GM18909 (cell line): ENCODE measurements around the gene RPS6KB2.
A peak's percentile ranks its signal among the peaks of the same experiment; 100 is the strongest.
"Not testable (repeated sequence)": the region's sequence is repeated elsewhere in the genome, so short reads cannot be mapped to it uniquely, and the experiment has no call there.

Source experiments
- ATAC-seq: cut with Tn5 transposase; IDR thresholded peaks from one replicate; pipeline ENCODE4 v1.9.1; 2021; ENCODE audit warnings: mild to moderate bottlenecking; ENCODE audit not compliant: unreplicated experiment, poor library complexity

The RPS6KB2 gene

DNA sequence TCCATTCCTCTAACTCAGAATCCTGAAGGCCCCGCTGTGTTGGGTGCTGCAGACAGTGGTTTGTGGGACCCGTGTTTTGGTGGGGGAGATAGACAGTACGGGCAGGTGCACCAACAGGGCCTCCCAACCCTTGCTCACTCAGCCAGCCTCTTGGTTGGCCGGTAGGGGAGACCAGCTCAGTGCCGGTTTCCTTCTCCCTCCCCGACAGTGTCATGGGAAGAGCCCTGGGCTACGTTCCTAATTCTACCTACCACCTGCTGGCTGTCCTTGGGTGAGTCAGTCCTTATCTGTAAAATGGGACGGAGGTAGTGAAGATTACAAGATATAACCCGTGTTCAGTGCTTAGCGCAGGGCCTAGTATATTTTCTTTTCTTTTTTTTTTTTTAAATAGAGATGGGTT, 34.9 kb downstream of the RPS6KB2 start:
- no peak for ATAC-seq

DNA sequence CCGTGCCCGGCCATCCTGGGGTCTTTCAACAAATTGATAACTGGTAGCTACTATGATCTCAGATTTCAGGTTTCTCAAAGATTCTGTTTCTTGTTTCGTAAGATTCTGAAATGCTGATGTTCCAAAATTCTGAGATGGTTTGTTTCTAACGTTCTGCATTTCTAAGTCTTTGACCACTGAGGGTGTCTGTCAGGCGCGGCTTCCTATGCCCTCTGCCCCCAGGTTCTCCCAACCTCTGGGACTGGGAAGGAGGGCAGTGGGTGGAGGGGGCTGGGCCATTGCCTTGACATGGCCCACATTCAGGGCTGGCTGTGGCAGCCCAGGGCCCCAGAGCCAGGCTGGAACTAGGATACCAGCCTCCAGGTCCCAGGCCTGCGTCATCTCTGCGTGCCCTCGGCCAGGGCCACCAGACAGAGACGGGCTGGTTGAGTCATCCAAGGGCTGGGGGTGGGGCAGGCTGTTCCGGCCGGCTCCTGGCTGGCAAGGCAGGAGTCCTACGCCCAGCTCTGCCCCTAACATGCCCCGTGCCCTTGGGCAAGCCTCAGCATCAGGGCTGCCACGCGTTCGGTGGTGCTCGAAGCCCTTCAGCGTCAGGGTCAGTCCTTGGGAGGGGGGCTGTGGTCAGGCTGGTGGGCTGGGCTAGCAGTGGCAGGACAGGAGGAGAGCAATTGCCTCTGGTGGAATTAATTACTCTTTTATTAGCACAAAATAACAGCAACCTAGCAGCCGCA, 35.6 kb downstream of the RPS6KB2 start:
- no peak for ATAC-seq

DNA sequence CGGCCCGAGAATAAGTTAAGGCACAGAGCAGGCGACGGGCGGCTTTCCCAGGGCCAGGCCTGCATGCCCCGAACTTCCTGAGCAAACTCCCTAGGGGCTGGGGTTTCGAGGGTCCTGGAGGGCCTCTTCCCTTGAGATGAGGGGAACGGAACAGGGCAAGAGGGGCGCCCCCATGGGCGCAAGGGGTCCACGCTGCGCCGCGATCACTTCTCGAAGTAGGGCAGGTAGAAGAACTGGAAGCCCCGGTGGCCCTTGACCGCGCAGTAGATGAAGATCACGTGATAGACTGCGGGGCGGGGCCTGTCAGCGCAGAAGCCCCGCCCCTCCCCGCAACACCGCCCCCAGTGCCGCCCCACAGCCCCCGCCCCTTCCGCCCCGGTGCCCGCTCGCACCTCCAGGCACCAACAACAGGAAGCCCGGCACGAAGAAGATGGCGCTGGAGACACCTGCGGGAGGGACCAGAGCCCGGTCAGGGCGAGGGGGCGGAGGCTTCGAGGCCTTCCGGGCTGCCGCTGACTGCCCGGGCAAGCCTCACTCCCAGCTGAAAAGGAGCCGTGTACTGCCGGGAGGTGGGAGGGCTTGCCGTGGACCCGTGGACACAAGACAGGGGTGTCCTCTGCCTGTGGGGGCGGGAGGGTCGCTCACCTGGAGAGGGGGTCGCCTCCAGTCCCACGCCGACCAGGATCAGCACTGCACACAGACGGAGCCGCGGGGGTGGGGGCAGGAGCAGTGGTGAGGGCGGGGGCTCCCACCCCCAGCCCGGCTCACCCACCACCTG, 36.3 kb downstream of the RPS6KB2 start:
- ATAC-seq, result peak; percentile 50

DNA sequence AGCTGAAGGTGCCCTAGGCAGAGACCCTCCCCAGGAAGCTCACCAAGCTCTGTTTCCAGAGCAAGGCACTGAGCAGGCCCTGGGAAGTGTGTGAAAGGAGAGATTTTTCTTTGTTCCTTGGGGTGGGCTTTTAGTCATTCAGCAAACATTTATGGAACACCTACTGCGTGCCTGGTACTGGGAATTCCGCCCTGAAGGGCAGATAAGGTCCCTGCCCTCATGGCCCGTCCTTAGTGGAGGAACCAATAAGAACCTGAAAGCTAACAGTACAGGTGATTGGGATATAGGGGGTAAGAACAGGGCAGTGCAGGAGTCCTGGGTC, 36.9 kb downstream of the RPS6KB2 start:
- no peak for ATAC-seq

DNA sequence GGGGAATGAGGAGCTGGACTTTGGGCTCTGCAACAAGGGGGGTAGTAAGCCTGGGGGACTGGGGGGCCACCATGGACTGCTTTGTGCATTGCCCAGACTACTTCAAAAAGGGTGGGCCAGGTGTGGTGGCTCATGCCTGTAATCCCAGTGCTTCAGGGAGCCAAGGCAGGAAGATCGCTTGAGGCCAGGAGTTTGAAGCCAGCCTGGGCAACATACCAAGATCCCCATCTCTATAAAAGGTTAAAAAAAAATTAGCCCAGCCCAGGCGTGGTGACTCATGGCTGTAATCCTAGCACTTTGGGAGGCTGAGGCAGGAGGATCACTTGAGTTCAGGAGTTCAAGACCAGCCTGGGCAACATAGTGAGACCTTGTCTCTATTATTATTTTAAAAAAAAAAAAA, 37.2 kb downstream of the RPS6KB2 start:
- not testable (repeated sequence) for ATAC-seq

DNA sequence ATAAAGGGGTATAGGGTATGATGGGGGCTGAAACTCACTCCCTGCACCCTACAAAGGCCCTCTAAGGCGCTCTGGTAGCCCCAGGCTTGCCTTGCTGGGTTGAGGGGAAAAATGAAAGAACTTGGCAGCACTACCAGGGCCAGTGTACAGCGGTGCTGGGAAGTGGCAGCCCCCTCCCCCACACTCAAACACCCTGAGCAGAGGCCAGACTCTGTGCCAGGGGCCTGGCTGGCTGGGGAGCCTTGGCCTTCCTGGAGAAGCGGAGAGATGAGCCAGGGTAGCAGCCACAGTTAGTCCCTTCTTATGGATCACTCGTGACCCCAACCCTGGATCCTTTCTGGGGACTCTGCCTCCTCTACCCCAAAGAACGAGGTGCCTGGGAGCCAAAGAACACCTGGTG, 38.1 kb downstream of the RPS6KB2 start:
- ATAC-seq, result no peak

DNA sequence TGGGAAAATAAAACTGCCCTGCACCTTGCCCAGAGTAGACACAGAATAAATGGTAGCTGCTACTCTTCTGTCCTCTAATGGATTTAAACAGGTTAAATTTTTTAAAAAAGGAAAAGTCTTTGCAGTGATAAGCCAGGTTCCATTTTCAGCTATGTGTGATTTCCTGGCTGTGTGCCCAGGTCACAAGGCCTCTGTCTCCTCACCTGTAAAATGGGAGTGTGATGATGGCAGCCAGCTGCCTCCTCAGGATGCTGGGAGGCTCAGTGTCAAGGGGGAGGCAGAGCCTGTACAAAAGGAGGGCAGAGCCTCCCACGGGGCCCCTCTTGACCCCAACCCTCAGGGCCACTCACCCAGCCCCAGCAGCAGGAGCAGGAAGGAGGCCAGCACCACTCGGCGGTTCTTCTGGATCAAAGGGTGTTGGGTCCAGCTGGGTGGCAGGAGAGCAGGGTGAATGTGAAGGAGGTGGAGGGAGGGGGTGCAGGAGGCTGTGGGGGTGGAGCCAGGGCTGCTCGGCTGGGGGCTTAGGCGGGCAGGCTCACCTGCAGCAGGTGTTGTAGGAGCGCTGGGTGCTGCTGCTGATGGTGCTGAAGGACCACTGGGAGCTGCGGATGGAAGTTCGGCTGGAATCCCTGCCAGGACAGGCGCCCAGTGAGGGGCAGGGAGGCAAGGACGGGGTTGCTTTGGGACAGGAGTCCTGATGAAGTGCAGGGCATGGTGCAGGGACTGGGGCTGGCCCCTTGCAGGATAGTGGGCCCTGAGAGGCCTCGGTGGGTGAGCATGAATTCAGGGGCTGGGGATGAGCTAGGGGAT, 38.9 kb downstream of the RPS6KB2 start:
- ATAC-seq, result no peak

DNA sequence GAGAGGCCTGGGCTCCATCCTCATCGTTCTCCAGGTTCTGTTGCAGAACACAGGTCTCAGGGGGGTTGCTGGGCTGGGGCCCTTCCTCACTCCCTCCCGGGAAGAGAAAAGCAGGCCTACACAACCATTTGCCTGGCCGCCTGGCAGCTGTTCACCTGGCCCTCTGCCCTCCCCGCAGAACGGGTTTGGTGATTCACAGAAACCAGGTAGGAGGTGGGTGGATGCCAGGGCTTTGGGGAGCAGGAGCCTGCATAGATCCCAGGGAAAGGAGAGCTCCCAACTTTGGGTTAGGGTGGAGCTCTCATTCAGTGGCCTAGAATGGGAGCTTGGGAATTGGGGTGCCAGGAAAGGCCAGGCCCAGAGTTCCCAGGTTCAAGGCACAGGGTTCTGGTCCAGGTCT, 39.8 kb downstream of the RPS6KB2 start:
- no peak for ATAC-seq

DNA sequence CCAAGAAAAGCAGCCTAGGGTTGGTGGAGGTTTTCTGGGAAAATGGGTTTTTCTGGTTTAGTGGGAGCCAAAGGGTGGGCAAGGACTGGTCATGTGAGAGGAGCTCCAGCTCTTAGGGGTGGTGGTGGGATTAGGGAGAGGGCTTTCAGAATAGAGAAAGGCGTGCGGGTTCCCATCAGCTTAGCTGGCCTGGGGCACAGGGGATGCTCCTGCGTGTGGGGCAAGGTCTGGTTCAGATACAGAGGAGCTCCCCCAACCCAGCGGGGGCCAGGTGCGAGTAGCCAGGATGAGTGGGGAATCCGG, 40.1 kb downstream of the RPS6KB2 start:
- ATAC-seq, result no peak

DNA sequence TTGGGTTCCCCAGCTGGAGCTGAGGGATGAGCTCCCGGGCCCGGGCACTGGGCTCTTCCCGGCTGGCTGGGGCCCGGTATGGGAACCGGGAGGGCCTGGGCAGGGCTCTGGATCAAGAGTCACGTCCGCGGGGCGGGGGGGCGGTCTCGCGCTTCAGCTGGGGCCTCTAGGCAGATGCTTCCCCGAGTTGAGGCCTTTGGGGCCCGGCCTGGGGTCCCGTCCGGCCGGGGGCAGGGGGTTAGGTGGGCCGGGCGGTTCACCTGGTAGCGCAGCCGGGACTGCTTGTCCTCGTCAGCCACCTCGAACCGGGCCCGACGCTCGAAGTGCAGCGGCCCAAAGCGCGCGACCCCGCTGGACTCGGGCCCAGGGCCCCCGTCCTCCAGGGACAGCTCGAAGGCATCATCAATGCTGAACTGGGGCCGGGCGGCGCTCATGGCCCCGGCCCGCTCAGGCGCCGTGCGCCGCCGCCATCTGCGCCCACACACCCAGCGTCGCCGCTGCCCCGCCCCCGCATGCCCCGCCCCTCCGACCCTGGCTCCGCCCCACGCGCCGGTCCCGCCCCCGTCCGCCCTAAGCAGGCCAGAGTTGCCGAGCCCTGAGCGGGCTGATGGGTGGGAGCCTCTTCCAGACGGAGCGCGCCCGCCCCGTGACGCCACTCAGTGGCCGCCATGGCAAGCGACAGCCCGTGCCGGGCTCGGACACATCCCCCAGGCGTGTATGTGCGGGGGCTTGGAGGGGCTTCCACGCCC, 40.6 kb downstream of the RPS6KB2 start, which contains the start of gene TMEM134:
TSS of gene TMEM134 (minus strand) at position 493 of the 749 bp plus-strand sequence. CDS start at position 434, 59 bp downstream.
- ATAC-seq, result peak; percentile 67

DNA sequence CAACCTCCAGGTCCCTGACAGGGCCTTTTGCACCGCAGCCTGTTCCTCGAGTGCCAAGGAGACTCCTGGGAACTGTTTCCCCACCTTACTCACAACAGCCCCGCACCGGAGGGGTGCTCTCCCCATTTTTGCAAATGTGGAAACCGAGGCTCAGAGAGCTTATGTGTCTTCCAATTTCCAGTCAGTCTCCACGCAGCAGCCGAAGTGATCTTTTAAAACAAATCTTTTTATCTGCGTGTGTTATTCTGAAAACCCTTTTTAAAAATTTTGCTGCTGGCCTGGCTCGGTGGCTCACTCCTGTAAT, 41.2 kb downstream of the RPS6KB2 start:
- no peak for ATAC-seq

DNA sequence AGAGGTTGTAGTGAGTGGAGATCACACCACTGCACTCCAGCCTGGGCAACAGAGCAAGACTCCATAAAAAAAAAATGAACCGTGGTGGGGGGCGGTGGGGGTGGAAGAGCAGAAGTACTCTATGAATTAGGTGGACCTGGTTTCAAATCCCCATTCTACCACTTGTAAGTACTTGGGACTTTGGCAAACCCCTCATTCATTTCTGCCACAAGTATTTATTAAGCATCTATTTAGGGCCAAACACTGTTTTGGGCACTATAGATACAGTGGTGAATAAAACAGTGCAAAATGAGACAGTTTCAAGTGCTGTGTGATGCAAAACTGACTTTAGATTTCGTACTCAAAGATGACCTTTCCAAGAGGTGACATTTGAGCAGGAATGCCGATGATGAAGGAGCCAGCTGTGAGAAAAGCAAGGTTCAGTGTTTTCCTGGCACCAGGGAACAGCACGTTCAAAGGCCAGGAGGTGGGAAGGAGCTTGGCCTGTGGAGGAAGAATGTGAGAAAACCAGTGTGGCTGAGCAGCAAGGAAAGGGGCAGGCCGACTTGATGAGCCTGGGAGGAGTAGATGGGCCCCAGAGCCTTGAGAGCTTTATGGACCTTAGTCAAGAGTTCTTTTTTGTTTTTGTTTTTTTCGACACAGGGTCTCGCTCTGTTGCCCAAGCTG, 42.2 kb downstream of the RPS6KB2 start:
- no peak for ATAC-seq

DNA sequence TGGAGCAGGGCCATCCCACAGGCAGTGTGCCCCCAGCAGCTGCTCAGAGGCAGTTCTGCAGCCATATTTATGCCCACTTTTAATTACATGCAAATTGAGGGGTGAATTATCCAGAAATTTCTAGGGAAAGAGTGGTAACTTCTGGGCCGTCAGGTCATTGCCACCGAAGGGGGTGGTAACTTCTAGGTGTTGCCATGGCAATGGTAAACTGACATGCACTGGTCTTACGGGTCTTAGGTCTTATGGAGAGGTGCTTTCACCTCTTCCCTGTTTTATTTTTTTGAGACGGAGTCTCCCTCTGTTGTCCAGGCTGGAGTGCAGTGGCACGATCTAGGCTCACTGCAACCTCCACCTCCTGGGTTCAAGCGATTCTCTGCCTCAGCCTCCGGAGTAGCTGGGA, 44.6 kb downstream of the RPS6KB2 start:
- ATAC-seq, result no peak

DNA sequence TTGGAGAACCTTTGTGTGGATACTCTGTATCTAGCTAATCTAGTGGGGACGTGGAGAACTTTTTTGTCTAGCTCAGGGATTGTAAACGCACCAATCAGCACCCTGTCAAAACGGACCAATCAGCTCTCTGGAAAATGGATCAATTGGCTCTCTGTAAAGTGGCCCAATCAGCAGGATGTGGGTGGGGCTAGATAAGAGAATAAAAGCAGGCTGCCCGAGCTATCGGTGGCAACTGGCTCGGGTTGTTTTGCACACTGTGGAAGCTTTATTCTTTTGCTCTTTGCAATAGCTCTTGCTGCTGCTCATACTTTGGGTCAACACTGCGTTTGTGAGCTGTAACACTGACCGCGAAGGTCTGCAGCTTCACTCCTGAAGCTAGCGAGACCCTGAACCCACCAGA, 48.4 kb downstream of the RPS6KB2 start:
- not testable (repeated sequence) for ATAC-seq

DNA sequence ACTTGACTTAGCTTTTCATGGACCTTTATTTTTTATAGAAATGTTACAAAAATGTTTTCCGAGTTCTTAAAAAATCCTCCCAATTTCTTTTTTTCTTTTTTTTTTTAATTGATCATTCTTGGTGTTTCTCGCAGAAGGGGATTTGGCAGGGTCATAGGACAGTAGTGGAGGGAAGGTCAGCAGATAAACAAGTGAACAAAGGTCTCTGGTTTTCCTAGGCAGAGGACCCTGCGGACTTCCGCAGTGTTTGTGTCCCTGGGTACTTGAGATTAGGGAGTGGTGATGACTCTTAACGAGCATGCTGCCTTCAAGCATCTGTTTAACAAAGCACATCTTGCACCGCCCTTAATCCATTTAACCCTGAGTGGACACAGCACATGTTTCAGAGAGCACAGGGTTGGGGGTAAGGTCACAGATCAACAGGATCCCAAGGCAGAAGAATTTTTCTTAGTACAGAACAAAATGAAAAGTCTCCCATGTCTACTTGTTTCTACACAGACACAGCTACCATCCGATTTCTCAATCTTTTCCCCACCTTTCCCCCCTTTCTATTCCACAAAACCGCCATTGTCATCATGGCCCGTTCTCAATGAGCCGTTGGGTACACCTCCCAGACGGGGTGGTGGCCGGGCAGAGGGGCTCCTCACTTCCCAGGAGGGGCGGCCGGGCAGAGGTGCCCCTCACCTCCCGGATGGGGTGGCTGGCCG, 49.2 kb downstream of the RPS6KB2 start:
- not testable (repeated sequence) for ATAC-seq

DNA sequence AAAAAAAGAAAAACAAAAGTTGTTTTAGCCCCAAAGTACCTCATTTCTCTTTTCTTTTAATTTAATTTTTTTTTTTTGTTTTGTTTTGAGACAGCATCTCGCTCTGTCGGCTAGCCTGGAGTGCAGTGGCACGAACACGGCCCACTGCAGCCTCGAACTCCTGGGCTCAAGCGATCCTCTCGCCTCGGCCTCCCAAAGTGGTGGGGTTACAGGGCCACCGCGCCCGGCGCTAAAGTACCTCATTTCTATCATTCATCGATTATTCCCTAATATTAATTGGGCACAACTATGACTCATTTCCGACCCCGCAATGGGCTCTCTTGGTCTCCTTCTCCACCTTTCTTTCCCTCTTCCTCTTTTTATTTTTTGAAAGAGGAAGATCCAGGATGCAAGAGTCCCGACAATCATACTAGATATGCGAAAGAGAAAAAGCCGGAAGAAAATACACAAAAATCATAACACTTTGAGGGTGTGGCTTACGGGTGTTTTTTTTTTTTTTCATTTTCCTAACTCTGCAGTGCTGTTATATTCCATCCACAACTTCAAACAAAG, 54.1 kb downstream of the RPS6KB2 start:
- ATAC-seq, result no peak

DNA sequence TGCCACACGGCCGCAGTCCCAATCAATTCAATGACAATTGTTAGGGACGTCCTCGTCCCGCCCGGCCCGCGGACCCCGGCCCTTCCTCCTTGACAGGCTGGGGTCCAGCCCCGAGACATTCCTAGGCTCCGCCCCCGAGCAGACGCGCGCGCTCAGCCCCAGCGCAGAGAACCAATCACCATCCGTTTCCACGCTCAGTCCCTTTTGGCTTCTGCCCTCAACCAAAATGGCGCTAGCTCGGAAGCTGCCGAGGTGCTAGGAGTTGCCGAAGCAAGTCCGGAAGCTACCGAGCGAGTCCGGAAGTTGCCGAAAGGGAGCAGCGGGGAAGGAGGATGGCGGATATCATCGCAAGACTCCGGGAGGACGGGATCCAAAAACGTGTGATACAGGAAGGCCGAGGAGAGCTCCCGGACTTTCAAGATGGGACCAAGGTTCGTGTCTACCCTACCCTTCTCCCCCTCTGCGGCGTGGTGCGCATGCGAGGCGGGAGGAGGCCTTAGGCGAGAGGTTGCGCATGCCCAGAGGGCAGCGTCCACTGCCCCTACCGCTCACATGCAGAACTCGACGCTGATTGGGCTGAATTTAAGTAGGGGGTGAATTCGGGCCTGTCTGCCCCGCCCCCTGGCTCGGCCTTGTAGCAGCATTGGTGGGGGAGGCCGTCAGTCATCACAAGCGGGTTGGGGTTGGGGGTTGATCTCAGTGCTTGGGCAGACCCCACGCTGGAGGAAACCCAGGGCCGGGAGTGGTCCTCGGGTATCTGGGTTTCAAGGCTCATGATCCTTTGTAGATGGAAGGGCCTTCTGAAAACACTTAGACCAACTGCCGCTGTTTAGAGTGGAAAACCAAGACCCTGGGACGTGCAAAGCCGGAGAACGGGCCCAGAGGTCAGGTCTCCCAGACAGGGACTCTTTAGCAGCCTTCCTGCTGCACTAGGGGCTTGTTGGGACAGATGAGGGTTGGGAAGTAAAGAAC, 54.8 kb downstream of the RPS6KB2 start, which contains the start of gene AIP:
TSS of gene AIP (plus strand) at position 200 of the 972 bp plus-strand sequence. CDS start at position 333, 133 bp downstream.
- ATAC-seq, result peak; percentile 73
